Measurements from ENCODE around the gene PPP2R5A.

Gene PPP2R5A

GRCh38 chr1:212237651-212238050 lies 47.6 kb upstream of the PPP2R5A start:
- Histone ChIP-seq H3K27ac (ENCODE audit: low read depth, low read length) (no peak overlapping the region), H3K4me3 (ENCODE audit: insufficient read depth, low read length, poor library complexity, severe bottlenecking) (no peak overlapping the region), H3F3A (ENCODE audit: insufficient read depth) (no peaks in the 10 kb centered on the region), H3K27me3 (ENCODE audit: low read length) (no peaks in the 10 kb centered on the region), H3K9me2 (replicated peaks; ENCODE audit: insufficient read depth, low read length) (no peaks in the 10 kb centered on the region), H2AFZ (ENCODE audit: low read depth, low read length, severe bottlenecking) (no peak overlapping the region), H3K4me2 (ENCODE audit: low read depth, low read length, poor library complexity, severe bottlenecking) (no peak overlapping the region), H3K9me3 (ENCODE audit: insufficient read depth, low read length) (no peaks in the 10 kb centered on the region), H3K36me3 (ENCODE audit: low read length) (no peaks in the 10 kb centered on the region), H3K79me2 (ENCODE audit: insufficient read depth, low read length) (no peaks in the 10 kb centered on the region), H4K20me1 (ENCODE audit: low read depth, low read length) (no peaks in the 10 kb centered on the region), H3K9ac (ENCODE audit: low read length) (no peak overlapping the region)
- TF ChIP-seq EZH2phosphoT487 (conservative IDR thresholded peaks at IDR 0.05; ENCODE audit: low read length) (no peak), CTCF (IDR thresholded peaks at IDR 0.05; ENCODE audit: insufficient read depth, low read length, poor library complexity, severe bottlenecking) (no peak)

GRCh38 chr1:212238552-212238951 lies 46.7 kb upstream of the PPP2R5A start:
- Histone ChIP-seq H3F3A (ENCODE audit: insufficient read depth) (no peaks in the 10 kb centered on the region), H2AFZ (ENCODE audit: low read depth, low read length, severe bottlenecking) (no peak overlapping the region), H3K79me2 (ENCODE audit: insufficient read depth, low read length) (no peaks in the 10 kb centered on the region), H3K36me3 (ENCODE audit: low read length) (no peaks in the 10 kb centered on the region), H3K9me3 (ENCODE audit: insufficient read depth, low read length) (no peaks in the 10 kb centered on the region), H4K20me1 (ENCODE audit: low read depth, low read length) (no peaks in the 10 kb centered on the region), H3K9ac (ENCODE audit: low read length) (no peak overlapping the region), H3K27ac (ENCODE audit: low read depth, low read length) (no peak overlapping the region), H3K9me2 (replicated peaks; ENCODE audit: insufficient read depth, low read length) (no peaks in the 10 kb centered on the region), H3K4me3 (ENCODE audit: insufficient read depth, low read length, poor library complexity, severe bottlenecking) (no peak overlapping the region), H3K27me3 (ENCODE audit: low read length) (no peaks in the 10 kb centered on the region), H3K4me2 (ENCODE audit: low read depth, low read length, poor library complexity, severe bottlenecking) (no peak overlapping the region)
- no peak for TF ChIP-seq EZH2phosphoT487 (conservative IDR thresholded peaks at IDR 0.05; ENCODE audit: low read length)
- no peak for TF ChIP-seq CTCF (IDR thresholded peaks at IDR 0.05; ENCODE audit: insufficient read depth, low read length, poor library complexity, severe bottlenecking)

GRCh38 chr1:212241501-212241900 lies 43.7 kb upstream of the PPP2R5A start:
- H3K27ac ChIP-seq (ENCODE audit: low read depth, low read length): no peak overlapping the region
- no peak overlapping the region for H3K4me3 ChIP-seq (ENCODE audit: insufficient read depth, low read length, poor library complexity, severe bottlenecking)
- H3K9ac ChIP-seq (ENCODE audit: low read length): no peak overlapping the region
- no peak overlapping the region for H2AFZ ChIP-seq (ENCODE audit: low read depth, low read length, severe bottlenecking)
- H3K27me3 ChIP-seq (ENCODE audit: low read length): no peaks in the 10 kb centered on the region
- no peaks in the 10 kb centered on the region for H3K79me2 ChIP-seq (ENCODE audit: insufficient read depth, low read length)
- H3K9me3 ChIP-seq (ENCODE audit: insufficient read depth, low read length): no peaks in the 10 kb centered on the region
- TF ChIP-seq EZH2phosphoT487 (conservative IDR thresholded peaks at IDR 0.05; ENCODE audit: low read length): no peak
- TF ChIP-seq CTCF (IDR thresholded peaks at IDR 0.05; ENCODE audit: insufficient read depth, low read length, poor library complexity, severe bottlenecking): no peak
- no peaks in the 10 kb centered on the region for H3F3A ChIP-seq (ENCODE audit: insufficient read depth)
- H4K20me1 ChIP-seq (ENCODE audit: low read depth, low read length): no peaks in the 10 kb centered on the region
- H3K9me2 ChIP-seq (replicated peaks; ENCODE audit: insufficient read depth, low read length): no peaks in the 10 kb centered on the region
- no peaks in the 10 kb centered on the region for H3K36me3 ChIP-seq (ENCODE audit: low read length)
- no peak overlapping the region for H3K4me2 ChIP-seq (ENCODE audit: low read depth, low read length, poor library complexity, severe bottlenecking)

- Histone ChIP-seq H3K9me3 (ENCODE audit: insufficient read depth, low read length) (no peaks in the 10 kb centered on the region), H3K4me2 (ENCODE audit: low read depth, low read length, poor library complexity, severe bottlenecking) (no peak overlapping the region), H3K9ac (ENCODE audit: low read length) (no peak overlapping the region), H3K4me3 (ENCODE audit: insufficient read depth, low read length, poor library complexity, severe bottlenecking) (no peak overlapping the region), H3K27me3 (ENCODE audit: low read length) (no peaks in the 10 kb centered on the region), H3K36me3 (ENCODE audit: low read length) (no peaks in the 10 kb centered on the region), H3K27ac (ENCODE audit: low read depth, low read length) (no peak overlapping the region), H4K20me1 (ENCODE audit: low read depth, low read length) (no peaks in the 10 kb centered on the region), H3F3A (ENCODE audit: insufficient read depth) (no peaks in the 10 kb centered on the region), H3K9me2 (replicated peaks; ENCODE audit: insufficient read depth, low read length) (no peaks in the 10 kb centered on the region), H2AFZ (ENCODE audit: low read depth, low read length, severe bottlenecking) (no peak overlapping the region), H3K79me2 (ENCODE audit: insufficient read depth, low read length) (no peaks in the 10 kb centered on the region)
- no peak for TF ChIP-seq EZH2phosphoT487 (conservative IDR thresholded peaks at IDR 0.05; ENCODE audit: low read length)
- TF ChIP-seq CTCF (IDR thresholded peaks at IDR 0.05; ENCODE audit: insufficient read depth, low read length, poor library complexity, severe bottlenecking): no peak
Observed at GRCh38 chr1:212241957-212242287, 43.3 kb upstream of the PPP2R5A start.

All from SU-DHL-6 (cell line).